Transverse colon (tissue), 4 donors: ENCODE results near the gene XRN1.

Source experiments
- CTCF ChIP-seq, 5 experiments: fragments of 200-600 bp in 3 of 5; fragments of 450-650 bp in 2 of 5; sonication (generic) in 3 of 5; IDR thresholded peaks; 1 replicate in 2 of 5; 2 replicates in 3 of 5; pipeline ENCODE4 v1.5.1; 2016 to 2017; ENCODE audit warnings: antibody characterized with exemption in 5 of 5, inconsistent platforms in 3 of 5, mild to moderate bottlenecking in 2 of 5, moderate library complexity in 1 of 5
- POLR2A ChIP-seq: fragments of 450-650 bp; IDR thresholded peaks from one replicate; pipeline ENCODE4 v1.6.1; 2016; ENCODE audit warnings: antibody characterized with exemption, mild to moderate bottlenecking, moderate library complexity
- POLR2AphosphoS5 ChIP-seq, 3 donors: sonication (generic); formaldehyde crosslinking; IDR thresholded peaks; one replicate each; pipeline ENCODE4 v1.6.1; 2016; ENCODE audit warnings: antibody characterized with exemption in 3 of 3

GRCh38 chr3:142355692-142356091, 92.1 kb downstream of the XRN1 start:
- TF ChIP-seq CTCF (IDR thresholded peaks at IDR 0.05), result no peak
- TF ChIP-seq POLR2A, result no peak
- TF ChIP-seq POLR2AphosphoS5 (IDR thresholded peaks at IDR 0.05), result no peak
